ENCODE data around the gene PLXNA4. TPM values are rescaled to one million over a fixed set of nuclear protein-coding genes. Genes with fewer than 3 reads are reported as not detected.

PLXNA4 gene
- total RNA-seq, 1 donor from 2014 or later, result 3.3 TPM

DNA sequence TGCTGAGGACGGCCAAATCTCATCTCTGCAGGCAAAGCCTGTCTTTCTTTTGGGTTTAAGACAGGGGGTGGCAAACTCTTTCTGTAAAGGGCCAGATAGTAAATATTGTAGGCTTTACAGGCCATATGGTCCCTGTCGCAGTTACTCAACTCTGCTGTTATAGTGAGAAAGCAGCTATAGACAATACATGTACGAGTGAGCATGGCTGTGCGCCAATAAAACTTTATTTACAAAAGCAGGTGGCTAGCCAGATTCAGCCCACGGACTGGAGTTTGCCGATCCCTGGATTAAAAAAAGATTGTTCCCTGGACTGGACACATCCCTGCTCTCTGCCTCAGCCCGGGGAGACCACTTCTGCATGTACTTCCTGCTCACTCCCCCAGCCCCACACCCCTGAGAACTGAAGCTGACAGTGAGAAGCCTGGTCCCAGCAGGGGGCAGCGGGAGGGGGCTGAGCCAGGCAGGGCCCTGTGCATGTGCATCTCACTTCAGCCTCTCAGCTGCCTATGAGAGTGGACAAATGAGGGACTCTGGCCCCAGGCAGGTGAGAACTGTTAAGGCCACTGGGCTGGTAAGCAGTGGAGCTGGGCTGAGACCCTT, 392.4 kb downstream of the PLXNA4 start:
- H3K27me3 Mint-ChIP-seq (ENCODE audit: low read depth, unreplicated experiment), result peaks cover 35% of the 10 kb centered on the region
- no peak overlapping the region for H3K27ac Mint-ChIP-seq (ENCODE audit: unreplicated experiment)
- Histone ChIP-seq H2AFZ (ENCODE audit: low read depth, low read length) (no peak overlapping the region), H3K4me1 (ENCODE audit: insufficient read depth, low read length) (no peaks in the 10 kb centered on the region), H3K36me3 (ENCODE audit: insufficient read depth, low read length) (peaks cover 2% of the 10 kb centered on the region), H3K79me2 (ENCODE audit: insufficient read depth, low read length) (no peaks in the 10 kb centered on the region), H3K4me2 (ENCODE audit: low read length) (no peak overlapping the region), H3K4me3 (ENCODE audit: insufficient read depth, low read depth, low read length) (no peak overlapping the region), H3K27me3 (ENCODE audit: insufficient read depth, low read length) (no peaks in the 10 kb centered on the region), H3K9me3 (ENCODE audit: insufficient read depth, low read depth, low read length) (peaks cover 5% of the 10 kb centered on the region), H4K20me1 (ENCODE audit: insufficient read depth, low read length) (no peaks in the 10 kb centered on the region), H3K27ac (ENCODE audit: low read depth, low read length) (no peak overlapping the region), H3K9ac (ENCODE audit: low read length) (no peak overlapping the region)
- no peak overlapping the region for H3K4me3 Mint-ChIP-seq (ENCODE audit: unreplicated experiment)
- FAIRE-seq, result no peak
- peaks cover 3% of the 10 kb centered on the region for H3K36me3 Mint-ChIP-seq (ENCODE audit: low read depth, unreplicated experiment)
- no peak for DNase-seq (ENCODE audit: low read depth)
- no peaks in the 10 kb centered on the region for H3K4me1 Mint-ChIP-seq (ENCODE audit: low read depth, unreplicated experiment)
- TF ChIP-seq, protein P1, sequence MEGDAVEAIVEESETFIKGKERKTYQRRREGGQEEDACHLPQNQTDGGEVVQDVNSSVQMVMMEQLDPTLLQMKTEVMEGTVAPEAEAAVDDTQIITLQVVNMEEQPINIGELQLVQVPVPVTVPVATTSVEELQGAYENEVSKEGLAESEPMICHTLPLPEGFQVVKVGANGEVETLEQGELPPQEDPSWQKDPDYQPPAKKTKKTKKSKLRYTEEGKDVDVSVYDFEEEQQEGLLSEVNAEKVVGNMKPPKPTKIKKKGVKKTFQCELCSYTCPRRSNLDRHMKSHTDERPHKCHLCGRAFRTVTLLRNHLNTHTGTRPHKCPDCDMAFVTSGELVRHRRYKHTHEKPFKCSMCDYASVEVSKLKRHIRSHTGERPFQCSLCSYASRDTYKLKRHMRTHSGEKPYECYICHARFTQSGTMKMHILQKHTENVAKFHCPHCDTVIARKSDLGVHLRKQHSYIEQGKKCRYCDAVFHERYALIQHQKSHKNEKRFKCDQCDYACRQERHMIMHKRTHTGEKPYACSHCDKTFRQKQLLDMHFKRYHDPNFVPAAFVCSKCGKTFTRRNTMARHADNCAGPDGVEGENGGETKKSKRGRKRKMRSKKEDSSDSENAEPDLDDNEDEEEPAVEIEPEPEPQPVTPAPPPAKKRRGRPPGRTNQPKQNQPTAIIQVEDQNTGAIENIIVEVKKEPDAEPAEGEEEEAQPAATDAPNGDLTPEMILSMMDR (IDR thresholded peaks at IDR 0.05; ENCODE audit: insufficient read depth, low read depth, low read length), result no peak
- TF ChIP-seq EZH2 (IDR thresholded peaks at IDR 0.05; ENCODE audit: insufficient read depth, low read length), result no peak
- H3K9me3 Mint-ChIP-seq (ENCODE audit: unreplicated experiment), result peaks cover 12% of the 10 kb centered on the region

DNA sequence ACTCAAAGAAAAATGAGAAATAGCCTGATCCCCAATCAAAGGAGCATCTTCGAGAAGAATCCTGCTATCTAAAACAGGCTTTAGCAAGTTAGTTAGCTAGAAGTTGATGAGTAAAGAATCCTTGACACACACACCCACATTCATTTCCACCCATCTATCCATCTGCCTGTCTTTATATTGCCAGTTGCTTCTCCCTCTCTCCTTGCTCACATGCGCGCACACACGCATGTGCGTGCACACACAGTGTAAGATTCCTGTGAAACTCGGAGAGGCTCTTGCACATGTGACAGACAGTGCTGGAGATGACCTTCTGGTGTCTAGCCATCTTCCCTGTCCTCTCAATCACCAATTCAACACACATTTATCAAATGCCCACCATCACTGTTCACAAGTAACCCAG, 393.3 kb downstream of the PLXNA4 start:
- H3K27me3 Mint-ChIP-seq (ENCODE audit: low read depth, unreplicated experiment), result peaks cover 27% of the 10 kb centered on the region
- no peak overlapping the region for H3K27ac Mint-ChIP-seq (ENCODE audit: unreplicated experiment)
- Histone ChIP-seq H3K36me3 (ENCODE audit: insufficient read depth, low read length) (peaks cover 2% of the 10 kb centered on the region), H3K9me3 (ENCODE audit: insufficient read depth, low read depth, low read length) (peaks cover 5% of the 10 kb centered on the region), H2AFZ (ENCODE audit: low read depth, low read length) (no peak overlapping the region), H3K4me1 (ENCODE audit: insufficient read depth, low read length) (no peaks in the 10 kb centered on the region), H3K79me2 (ENCODE audit: insufficient read depth, low read length) (no peaks in the 10 kb centered on the region), H3K9ac (ENCODE audit: low read length) (no peak overlapping the region), H3K27ac (ENCODE audit: low read depth, low read length) (no peak overlapping the region), H4K20me1 (ENCODE audit: insufficient read depth, low read length) (no peaks in the 10 kb centered on the region), H3K4me3 (ENCODE audit: insufficient read depth, low read depth, low read length) (no peak overlapping the region), H3K27me3 (ENCODE audit: insufficient read depth, low read length) (no peaks in the 10 kb centered on the region), H3K4me2 (ENCODE audit: low read length) (no peak overlapping the region)
- H3K4me1 Mint-ChIP-seq (ENCODE audit: low read depth, unreplicated experiment), result no peaks in the 10 kb centered on the region
- H3K36me3 Mint-ChIP-seq (ENCODE audit: low read depth, unreplicated experiment), result peaks cover 3% of the 10 kb centered on the region
- no peak for TF ChIP-seq EZH2 (IDR thresholded peaks at IDR 0.05; ENCODE audit: insufficient read depth, low read length)
- TF ChIP-seq, protein P1 (IDR thresholded peaks at IDR 0.05; ENCODE audit: insufficient read depth, low read depth, low read length), result no peak
- no peak overlapping the region for H3K4me3 Mint-ChIP-seq (ENCODE audit: unreplicated experiment)
- FAIRE-seq (no peak), DNase-seq (ENCODE audit: low read depth) (no peak)
- H3K9me3 Mint-ChIP-seq (ENCODE audit: unreplicated experiment), result peaks cover 9% of the 10 kb centered on the region

DNA sequence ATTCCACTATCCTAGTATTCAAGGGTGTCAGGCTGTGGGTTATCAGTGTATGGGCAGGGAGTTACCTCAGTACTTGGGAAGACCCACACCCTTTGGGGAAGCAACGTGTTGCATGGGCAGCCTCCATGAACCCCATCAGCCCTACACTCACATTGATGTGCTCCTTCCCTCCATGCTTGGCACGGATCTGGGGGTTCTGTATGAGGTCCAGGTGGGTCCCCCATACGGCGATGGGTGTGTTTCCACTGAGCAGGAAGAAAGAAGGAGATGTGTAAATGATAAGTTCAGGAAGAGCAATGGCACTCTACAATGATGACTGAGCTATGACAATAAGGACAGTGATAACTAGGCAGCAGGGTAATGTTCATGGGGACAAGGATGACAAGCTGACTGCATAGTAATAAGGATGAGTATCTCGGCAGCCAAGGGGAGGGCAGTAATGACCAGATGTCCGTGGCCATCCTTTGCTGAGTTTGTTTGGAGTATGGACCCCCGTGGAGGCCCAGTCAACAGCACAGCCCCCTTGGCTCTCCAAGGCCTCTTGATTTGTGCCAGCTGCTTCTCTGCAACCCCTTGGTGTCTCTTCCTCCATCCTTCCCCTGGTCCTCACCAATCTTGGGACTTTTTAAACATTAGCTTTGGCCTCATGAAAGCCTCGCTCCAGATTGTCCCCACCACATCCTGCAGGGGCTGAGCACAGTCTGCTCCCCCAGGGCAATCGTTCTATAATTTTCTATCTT, 394.2 kb downstream of the PLXNA4 start:
- Histone ChIP-seq H3K4me1 (ENCODE audit: insufficient read depth, low read length) (no peaks in the 10 kb centered on the region), H3K27me3 (ENCODE audit: insufficient read depth, low read length) (no peaks in the 10 kb centered on the region), H3K9me3 (ENCODE audit: insufficient read depth, low read depth, low read length) (no peaks in the 10 kb centered on the region), H3K4me2 (ENCODE audit: low read length) (no peak overlapping the region), H4K20me1 (ENCODE audit: insufficient read depth, low read length) (no peaks in the 10 kb centered on the region), H3K9ac (ENCODE audit: low read length) (no peak overlapping the region), H3K36me3 (ENCODE audit: insufficient read depth, low read length) (peaks cover 2% of the 10 kb centered on the region), H3K79me2 (ENCODE audit: insufficient read depth, low read length) (no peaks in the 10 kb centered on the region), H2AFZ (ENCODE audit: low read depth, low read length) (no peak overlapping the region), H3K4me3 (ENCODE audit: insufficient read depth, low read depth, low read length) (no peak overlapping the region), H3K27ac (ENCODE audit: low read depth, low read length) (no peak overlapping the region)
- Mint-ChIP-seq H3K36me3 (ENCODE audit: low read depth, unreplicated experiment) (peaks cover 3% of the 10 kb centered on the region), H3K4me3 (ENCODE audit: unreplicated experiment) (no peak overlapping the region), H3K27ac (ENCODE audit: unreplicated experiment) (no peak overlapping the region), H3K9me3 (ENCODE audit: unreplicated experiment) (peaks cover 6% of the 10 kb centered on the region), H3K4me1 (ENCODE audit: low read depth, unreplicated experiment) (peaks cover 1% of the 10 kb centered on the region), H3K27me3 (ENCODE audit: low read depth, unreplicated experiment) (peaks cover 25% of the 10 kb centered on the region)
- TF ChIP-seq EZH2 (IDR thresholded peaks at IDR 0.05; ENCODE audit: insufficient read depth, low read length), result no peak
- TF ChIP-seq, protein P1 (IDR thresholded peaks at IDR 0.05; ENCODE audit: insufficient read depth, low read depth, low read length), result no peak
- FAIRE-seq, result no peak
- DNase-seq (ENCODE audit: low read depth), result no peak

Measured in astrocyte (in vitro differentiated cells and primary cell).